Measurements from ENCODE around the gene PHACTR1.

PHACTR1 gene

GRCh38 chr6:13267142-13267651 lies 550.6 kb downstream of the PHACTR1 start:
- DNase-seq (ENCODE audit: low spot score) = no peak

GRCh38 chr6:13268913-13269518 lies 552.4 kb downstream of the PHACTR1 start:
- DNase-seq (ENCODE audit: low spot score) = peak; percentile 56

GRCh38 chr6:13272131-13273046 lies 555.8 kb downstream of the PHACTR1 start:
- no peak for DNase-seq (ENCODE audit: low spot score)

- DNase-seq (ENCODE audit: low spot score) = no peak
Measured at GRCh38 chr6:13273202-13273930, 556.8 kb downstream of the PHACTR1 start.

- DNase-seq (ENCODE audit: low spot score) = no peak
Measured at GRCh38 chr6:13273931-13274706, 557.6 kb downstream of the PHACTR1 start.

GRCh38 chr6:13274707-13275434 lies 558.3 kb downstream of the PHACTR1 start:
- DNase-seq (ENCODE audit: low spot score) = no peak

GRCh38 chr6:13275435-13275989 lies 558.9 kb downstream of the PHACTR1 start:
- no peak for DNase-seq (ENCODE audit: low spot score)

- DNase-seq (ENCODE audit: low spot score) = no peak
Measured at GRCh38 chr6:13277231-13277630, 560.7 kb downstream of the PHACTR1 start.

GRCh38 chr6:13278164-13278563 lies 561.6 kb downstream of the PHACTR1 start:
- no peak for DNase-seq (ENCODE audit: low spot score)

- peak; percentile 41 for DNase-seq (ENCODE audit: low spot score)
Measured at GRCh38 chr6:13278991-13279390, 562.4 kb downstream of the PHACTR1 start.

- no peak for DNase-seq (ENCODE audit: low spot score)
Measured at GRCh38 chr6:13280254-13280653, 563.7 kb downstream of the PHACTR1 start.

GRCh38 chr6:13281686-13282085 lies 565.1 kb downstream of the PHACTR1 start:
- DNase-seq (ENCODE audit: low spot score) = no peak

GRCh38 chr6:13282393-13283069 lies 566.0 kb downstream of the PHACTR1 start:
- DNase-seq (ENCODE audit: low spot score) = no peak

GRCh38 chr6:13283331-13283730 lies 566.8 kb downstream of the PHACTR1 start:
- DNase-seq (ENCODE audit: low spot score) = no peak

GRCh38 chr6:13284646-13285045 lies 568.1 kb downstream of the PHACTR1 start:
- no peak for DNase-seq (ENCODE audit: low spot score)

- DNase-seq (ENCODE audit: low spot score) = no peak
Measured at GRCh38 chr6:13285705-13286104, 569.1 kb downstream of the PHACTR1 start.

GRCh38 chr6:13286181-13286580 lies 569.6 kb downstream of the PHACTR1 start:
- DNase-seq (ENCODE audit: low spot score) = no peak

- no peak for DNase-seq (ENCODE audit: low spot score)
Measured at GRCh38 chr6:13287104-13287503, 570.5 kb downstream of the PHACTR1 start.

- DNase-seq (ENCODE audit: low spot score) = no peak
Measured at GRCh38 chr6:13288481-13288880, 571.9 kb downstream of the PHACTR1 start.

GRCh38 chr6:13288969-13289391 lies 572.4 kb downstream of the PHACTR1 start:
- no peak for DNase-seq (ENCODE audit: low spot score)
